ENCODE data around the gene ZNF358. TPM values are rescaled to one million over a fixed set of nuclear protein-coding genes. Genes with fewer than 3 reads are reported as not detected.

The ZNF358 gene
- total RNA-seq, 1 donor from 2014 or later = 10.6 TPM

GRCh38 chr19:7552781-7553180, 36.9 kb downstream of the ZNF358 start:
- DNase-seq (ENCODE audit: low spot score in 2 of 2) (peak in 1 of 2 donors; percentile 15), FAIRE-seq (no peak)

GRCh38 chr19:7554565-7554964, 38.7 kb downstream of the ZNF358 start:
- FAIRE-seq = no peak
- peak in 1 of 2 donors; percentile 40 for DNase-seq (ENCODE audit: low spot score in 2 of 2)

- FAIRE-seq (no peak), DNase-seq (ENCODE audit: low spot score in 2 of 2) (peak; percentile 38 to 69)
Measured at GRCh38 chr19:7554990-7555864, 39.3 kb downstream of the ZNF358 start.

- peak; percentile 19 to 24 for DNase-seq (ENCODE audit: low spot score in 2 of 2)
- no peak for FAIRE-seq
Measured at GRCh38 chr19:7556696-7557315, 40.9 kb downstream of the ZNF358 start.

- FAIRE-seq (no peak), DNase-seq (ENCODE audit: low spot score in 2 of 2) (no peak)
Measured at GRCh38 chr19:7558667-7559066, 42.8 kb downstream of the ZNF358 start.

GRCh38 chr19:7559102-7559501, 43.2 kb downstream of the ZNF358 start:
- FAIRE-seq (no peak), DNase-seq (ENCODE audit: low spot score in 2 of 2) (peak in 1 of 2 donors; percentile 11)

GRCh38 chr19:7560255-7560654, 44.4 kb downstream of the ZNF358 start:
- FAIRE-seq = no peak

GRCh38 chr19:7561325-7561724, 45.4 kb downstream of the ZNF358 start:
- FAIRE-seq (no peak), DNase-seq (ENCODE audit: low spot score in 2 of 2) (no peak)

More at GRCh38 chr19:7560255-7560654, 44.4 kb downstream of the ZNF358 start:
- DNase-seq (ENCODE audit: low spot score in 2 of 2) = no peak

GRCh38 chr19:7562646-7563393, 46.9 kb downstream of the ZNF358 start:
- no peak for FAIRE-seq

GRCh38 chr19:7564866-7565265, 49.0 kb downstream of the ZNF358 start:
- FAIRE-seq = no peak

More at GRCh38 chr19:7562646-7563393, 46.9 kb downstream of the ZNF358 start:
- peak in 1 of 2 donors; percentile 29 for DNase-seq (ENCODE audit: low spot score in 2 of 2)

GRCh38 chr19:7565332-7565731, 49.4 kb downstream of the ZNF358 start:
- no peak for DNase-seq (ENCODE audit: low spot score in 2 of 2)
- no peak for FAIRE-seq

More at GRCh38 chr19:7564866-7565265, 49.0 kb downstream of the ZNF358 start:
- DNase-seq (ENCODE audit: low spot score in 2 of 2) = no peak

Small RNA genes lying within 50 kb of the gene (small RNA-seq; reads per million reads assigned to genes)
- gene AC008878.2 = not detected

Other genes starting within 250 kb of the ZNF358 start
- gene INSR, start 221.7 kb upstream of the ZNF358 start, total RNA-seq = 93.3 TPM
- gene ARHGEF18, start 167.2 kb upstream of the ZNF358 start, total RNA-seq = 26.1 TPM
- 1.2 TPM for gene PEX11G, start 27.1 kb upstream of the ZNF358 start, total RNA-seq
- 7.7 TPM for gene MCOLN1, start 6.5 kb downstream of the ZNF358 start, total RNA-seq
- 45.2 TPM for gene PNPLA6, start 19.6 kb downstream of the ZNF358 start, total RNA-seq
- gene CAMSAP3, start 79.8 kb downstream of the ZNF358 start, total RNA-seq = 16.3 TPM
- gene XAB2, start 113.4 kb downstream of the ZNF358 start, total RNA-seq = 24.1 TPM
- 29.3 TPM for gene PET100, start 113.7 kb downstream of the ZNF358 start, total RNA-seq
- gene PCP2, start 117.6 kb downstream of the ZNF358 start, total RNA-seq = not detected
- 2.4 TPM for gene STXBP2, start 121.0 kb downstream of the ZNF358 start, total RNA-seq
- not detected for gene RETN, start 152.9 kb downstream of the ZNF358 start, total RNA-seq
- gene MCEMP1, start 161.0 kb downstream of the ZNF358 start, total RNA-seq = not detected
- 15.5 TPM for gene TRAPPC5, start 164.7 kb downstream of the ZNF358 start, total RNA-seq
- gene FCER2, start 186.0 kb downstream of the ZNF358 start, total RNA-seq = not detected
- 0.82 TPM for gene CLEC4G, start 216.0 kb downstream of the ZNF358 start, total RNA-seq
- gene CD209, start 231.4 kb downstream of the ZNF358 start, total RNA-seq = 0.82 TPM
- gene CLEC4M, start 247.1 kb downstream of the ZNF358 start, total RNA-seq = not detected